ENCODE measurements around the gene DECR2.
"Not testable (repeated sequence)": the region's sequence is repeated elsewhere in the genome, so short reads cannot be mapped to it uniquely, and the experiment has no call there.

The DECR2 gene

GRCh38 chr16:401468-402348, at the start of gene DECR2:
Gene DECR2, plus strand, starts transcription at chr16:401885. Its CDS starts 79 bp downstream, at chr16:401964.
- DNase-seq = peak; percentile 71

- DNase-seq = peak; percentile 88
Measured at GRCh38 chr16:352547-353403, 48.9 kb upstream of the DECR2 start, which contains the start of gene AXIN1. Gene AXIN1, minus strand, starts transcription at chr16:352723. Its CDS starts 5,698 bp downstream, at chr16:347025.

- DNase-seq = no peak
Measured at GRCh38 chr16:353404-354290, 48.0 kb upstream of the DECR2 start.

GRCh38 chr16:354291-354881, 47.3 kb upstream of the DECR2 start:
- no peak for DNase-seq

GRCh38 chr16:354971-355461, 46.7 kb upstream of the DECR2 start:
- DNase-seq = no peak

- DNase-seq = no peak
Measured at GRCh38 chr16:356741-357140, 44.9 kb upstream of the DECR2 start.

- no peak for DNase-seq
Measured at GRCh38 chr16:359067-359763, 42.5 kb upstream of the DECR2 start.

GRCh38 chr16:359871-360697, 41.6 kb upstream of the DECR2 start:
- DNase-seq = no peak

- no peak for DNase-seq
Measured at GRCh38 chr16:360698-361336, 40.9 kb upstream of the DECR2 start.

GRCh38 chr16:361341-361871, 40.3 kb upstream of the DECR2 start:
- DNase-seq = no peak

- DNase-seq = peak; percentile 40
Measured at GRCh38 chr16:361872-362701, 39.6 kb upstream of the DECR2 start.

- not testable (repeated sequence) for DNase-seq
Measured at GRCh38 chr16:362702-362999, 39.0 kb upstream of the DECR2 start.

GRCh38 chr16:363110-363765, 38.4 kb upstream of the DECR2 start:
- DNase-seq = no peak

GRCh38 chr16:363766-364490, 37.8 kb upstream of the DECR2 start:
- DNase-seq = no peak

GRCh38 chr16:364595-365491, 36.8 kb upstream of the DECR2 start:
- no peak for DNase-seq

- DNase-seq = no peak
Measured at GRCh38 chr16:366476-366875, 35.2 kb upstream of the DECR2 start.
